Inflammatory macrophage (primary cell): Measurements from ENCODE around the gene NBEA.

Source experiments
- DNase-seq, 2 donors: peaks; one replicate each; pipeline ENCODE4 v3.0.0-alpha.2; 2020 to 2022

NBEA gene

GRCh38 chr13:35514061-35514477 is 572.0 kb downstream of the NBEA start:
- no peak for DNase-seq

- DNase-seq, result no peak
Observed at GRCh38 chr13:35514801-35515502, 572.9 kb downstream of the NBEA start.

- no peak for DNase-seq
Observed at GRCh38 chr13:35518337-35518946, 576.4 kb downstream of the NBEA start.

- DNase-seq, result no peak
Observed at GRCh38 chr13:35524171-35524570, 582.1 kb downstream of the NBEA start.

GRCh38 chr13:35526577-35526976 is 584.5 kb downstream of the NBEA start:
- DNase-seq, result no peak

GRCh38 chr13:35527451-35527850 is 585.4 kb downstream of the NBEA start:
- DNase-seq, result no peak

GRCh38 chr13:35530147-35530546 is 588.1 kb downstream of the NBEA start:
- no peak for DNase-seq

- DNase-seq, result no peak
Observed at GRCh38 chr13:35530581-35530980, 588.5 kb downstream of the NBEA start.

GRCh38 chr13:35531526-35531925 is 589.5 kb downstream of the NBEA start:
- DNase-seq, result no peak

GRCh38 chr13:35534343-35534742 is 592.3 kb downstream of the NBEA start:
- no peak for DNase-seq

GRCh38 chr13:35548790-35549189 is 606.7 kb downstream of the NBEA start:
- no peak for DNase-seq

GRCh38 chr13:35549481-35549880 is 607.4 kb downstream of the NBEA start:
- no peak for DNase-seq

GRCh38 chr13:35552172-35552844 is 610.2 kb downstream of the NBEA start:
- no peak for DNase-seq

- no peak for DNase-seq
Observed at GRCh38 chr13:35554972-35555623, 613.0 kb downstream of the NBEA start.

GRCh38 chr13:35557475-35557874 is 615.4 kb downstream of the NBEA start:
- no peak for DNase-seq

GRCh38 chr13:35561540-35561939 is 619.5 kb downstream of the NBEA start:
- DNase-seq, result no peak

GRCh38 chr13:35565273-35565672 is 623.2 kb downstream of the NBEA start:
- DNase-seq, result no peak

GRCh38 chr13:35566340-35566739 is 624.3 kb downstream of the NBEA start:
- no peak for DNase-seq

GRCh38 chr13:35567406-35567980 is 625.4 kb downstream of the NBEA start:
- no peak for DNase-seq

GRCh38 chr13:35573639-35574038 is 631.6 kb downstream of the NBEA start:
- no peak for DNase-seq

- DNase-seq, result no peak
Observed at GRCh38 chr13:35592457-35592856, 650.4 kb downstream of the NBEA start.

- DNase-seq, result no peak
Observed at GRCh38 chr13:35593651-35594050, 651.6 kb downstream of the NBEA start.

GRCh38 chr13:35594096-35594495 is 652.0 kb downstream of the NBEA start:
- DNase-seq, result no peak
